Neural crest cell (in vitro differentiated cells): Measurements from ENCODE around the gene SNX22. TPM values are rescaled to one million over a fixed set of nuclear protein-coding genes. Genes with fewer than 3 reads are reported as not detected.

Experiments
- DNase-seq: peaks from one replicate; pipeline ENCODE4 v3.0.0; 2021; ENCODE audit warnings: low read depth, mixed read lengths, low spot score
- H3K27ac Mint-ChIP-seq: one replicate; pipeline ENCODE4 v1.8.0; 2021; ENCODE audit warnings: mild to moderate bottlenecking, mixed read lengths; ENCODE audit not compliant: unreplicated experiment
- H3K27me3 Mint-ChIP-seq: 2 replicates; pipeline ENCODE4 v1.8.0; 2021; ENCODE audit warnings: low read depth, mild to moderate bottlenecking, mixed read lengths
- H3K36me3 Mint-ChIP-seq: 2 replicates; pipeline ENCODE4 v1.8.0; 2021; ENCODE audit warnings: low read depth, mild to moderate bottlenecking, mixed read lengths
- H3K4me1 Mint-ChIP-seq: 2 replicates; pipeline ENCODE4 v1.8.0; 2021; ENCODE audit warnings: mixed read lengths
- H3K4me3 Mint-ChIP-seq: one replicate; pipeline ENCODE4 v1.8.0; 2021; ENCODE audit warnings: mild to moderate bottlenecking, mixed read lengths
- H3K9me3 Mint-ChIP-seq: 2 replicates; pipeline ENCODE4 v1.8.0; 2021; ENCODE audit warnings: mixed read lengths
- total RNA-seq: library from RNA; stranded (reverse); gene quantifications from 2 replicates; pipeline ENCODE4 v1.2.1, GENCODE V29; 2021
- TF ChIP-seq, protein P1 (sequence below): fragments of 200-600 bp; sonication (generic); conservative IDR thresholded peaks from 2 replicates; pipeline ENCODE4 v1.5.0; 2021; ENCODE audit warnings: antibody characterized with exemption, mild to moderate bottlenecking

SNX22 gene
- total RNA-seq, 1 donor from 2014 or later: 12.9 TPM

DNA sequence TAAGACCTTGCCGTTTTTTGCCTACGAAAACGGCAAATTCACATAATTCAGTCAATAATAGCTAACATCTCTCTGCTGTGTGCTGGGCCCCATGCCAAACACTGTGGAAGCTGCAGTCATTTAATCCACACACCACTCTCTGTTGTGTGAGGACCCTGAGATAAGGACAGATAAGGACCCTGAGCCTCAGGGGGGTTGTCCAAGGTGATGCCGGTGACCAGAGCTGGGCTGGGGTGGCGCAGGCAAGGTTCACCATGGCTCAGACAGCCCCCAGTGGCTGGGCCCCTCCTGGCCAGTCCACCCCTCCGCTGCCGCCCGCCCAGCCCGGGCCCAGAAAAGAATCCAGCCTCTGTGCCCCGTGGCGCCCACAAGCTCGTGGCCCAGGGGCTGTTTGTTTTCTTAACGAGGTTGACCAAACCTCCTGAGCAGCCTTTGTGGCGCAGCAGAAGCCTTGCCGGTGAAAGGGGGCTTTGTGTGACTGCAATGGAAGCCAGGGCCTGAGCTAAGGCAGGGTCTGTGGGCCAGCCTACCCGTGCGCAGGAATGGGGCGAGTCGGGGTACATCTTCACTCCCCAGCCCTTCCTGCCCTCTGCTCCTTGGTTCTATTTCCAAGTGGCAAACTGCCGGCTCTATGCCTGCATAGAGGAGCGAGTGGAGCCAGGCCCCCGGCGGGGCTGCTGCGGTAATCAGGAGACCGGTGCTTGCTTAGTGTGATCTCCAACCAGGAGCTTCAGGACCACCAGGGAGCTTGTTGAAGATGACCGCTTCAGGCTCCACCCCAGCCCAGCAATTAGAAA lies 4.4 kb upstream of the SNX22 start:
- Mint-ChIP-seq H3K36me3 (peaks cover 8% of the 10 kb centered on the region), H3K4me1 (peaks cover 37% of the 10 kb centered on the region), H3K27ac (no peak overlapping the region), H3K27me3 (peaks cover 14% of the 10 kb centered on the region), H3K9me3 (no peaks in the 10 kb centered on the region), H3K4me3 (peak overlapping the region; percentile 57)
- TF ChIP-seq, protein P1, sequence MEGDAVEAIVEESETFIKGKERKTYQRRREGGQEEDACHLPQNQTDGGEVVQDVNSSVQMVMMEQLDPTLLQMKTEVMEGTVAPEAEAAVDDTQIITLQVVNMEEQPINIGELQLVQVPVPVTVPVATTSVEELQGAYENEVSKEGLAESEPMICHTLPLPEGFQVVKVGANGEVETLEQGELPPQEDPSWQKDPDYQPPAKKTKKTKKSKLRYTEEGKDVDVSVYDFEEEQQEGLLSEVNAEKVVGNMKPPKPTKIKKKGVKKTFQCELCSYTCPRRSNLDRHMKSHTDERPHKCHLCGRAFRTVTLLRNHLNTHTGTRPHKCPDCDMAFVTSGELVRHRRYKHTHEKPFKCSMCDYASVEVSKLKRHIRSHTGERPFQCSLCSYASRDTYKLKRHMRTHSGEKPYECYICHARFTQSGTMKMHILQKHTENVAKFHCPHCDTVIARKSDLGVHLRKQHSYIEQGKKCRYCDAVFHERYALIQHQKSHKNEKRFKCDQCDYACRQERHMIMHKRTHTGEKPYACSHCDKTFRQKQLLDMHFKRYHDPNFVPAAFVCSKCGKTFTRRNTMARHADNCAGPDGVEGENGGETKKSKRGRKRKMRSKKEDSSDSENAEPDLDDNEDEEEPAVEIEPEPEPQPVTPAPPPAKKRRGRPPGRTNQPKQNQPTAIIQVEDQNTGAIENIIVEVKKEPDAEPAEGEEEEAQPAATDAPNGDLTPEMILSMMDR: no peak
- no peak for DNase-seq

DNA sequence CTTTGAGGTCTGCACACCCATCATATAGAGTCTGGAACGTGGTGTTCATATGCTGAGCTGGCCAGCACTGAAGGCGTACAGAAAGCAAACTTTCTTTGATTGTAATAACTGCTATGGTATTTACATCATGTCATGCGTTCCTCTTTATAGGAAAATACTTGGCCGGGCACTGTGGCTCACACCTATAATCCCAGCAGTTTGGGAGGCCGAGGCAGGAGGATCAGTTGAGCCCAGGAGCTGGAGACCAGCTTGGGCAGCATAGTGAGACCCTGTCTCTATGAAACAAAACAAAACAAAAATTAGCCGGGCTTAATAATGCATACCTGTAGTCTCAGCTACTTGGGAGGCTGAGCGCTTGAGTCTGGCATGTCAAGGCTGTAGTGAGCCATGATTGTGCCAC lies 3.4 kb upstream of the SNX22 start:
- no peak for DNase-seq
- H3K27ac Mint-ChIP-seq: no peak overlapping the region
- peak overlapping the region; percentile 68 for H3K4me3 Mint-ChIP-seq
- no peaks in the 10 kb centered on the region for H3K9me3 Mint-ChIP-seq
- H3K4me1 Mint-ChIP-seq: peaks cover 35% of the 10 kb centered on the region
- H3K27me3 Mint-ChIP-seq: peaks cover 23% of the 10 kb centered on the region
- H3K36me3 Mint-ChIP-seq: peaks cover 7% of the 10 kb centered on the region
- TF ChIP-seq, protein P1: no peak

DNA sequence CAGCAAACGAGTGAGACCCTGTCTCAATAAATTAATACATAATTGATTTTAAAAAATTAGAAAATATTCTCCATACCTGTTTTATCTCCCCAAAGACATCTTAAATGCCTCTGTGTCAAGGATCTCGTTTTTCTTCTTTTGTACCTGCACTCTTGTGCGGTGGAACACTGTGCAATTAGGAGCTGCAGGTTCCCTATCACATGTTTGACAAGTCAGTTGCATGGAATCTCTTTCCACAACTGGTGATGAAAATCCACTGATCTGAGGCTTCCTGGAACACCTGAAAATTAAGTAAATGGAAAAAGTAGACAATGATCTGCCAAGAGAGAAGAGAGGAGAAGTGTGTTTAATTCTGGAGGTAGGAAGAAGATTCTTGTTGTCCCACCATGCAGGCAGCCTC lies 3.0 kb upstream of the SNX22 start:
- TF ChIP-seq, protein P1: no peak
- Mint-ChIP-seq H3K36me3 (peaks cover 9% of the 10 kb centered on the region), H3K4me1 (peaks cover 39% of the 10 kb centered on the region), H3K9me3 (no peaks in the 10 kb centered on the region), H3K4me3 (peak overlapping the region; percentile 5), H3K27ac (no peak overlapping the region), H3K27me3 (peaks cover 27% of the 10 kb centered on the region)
- DNase-seq: no peak

DNA sequence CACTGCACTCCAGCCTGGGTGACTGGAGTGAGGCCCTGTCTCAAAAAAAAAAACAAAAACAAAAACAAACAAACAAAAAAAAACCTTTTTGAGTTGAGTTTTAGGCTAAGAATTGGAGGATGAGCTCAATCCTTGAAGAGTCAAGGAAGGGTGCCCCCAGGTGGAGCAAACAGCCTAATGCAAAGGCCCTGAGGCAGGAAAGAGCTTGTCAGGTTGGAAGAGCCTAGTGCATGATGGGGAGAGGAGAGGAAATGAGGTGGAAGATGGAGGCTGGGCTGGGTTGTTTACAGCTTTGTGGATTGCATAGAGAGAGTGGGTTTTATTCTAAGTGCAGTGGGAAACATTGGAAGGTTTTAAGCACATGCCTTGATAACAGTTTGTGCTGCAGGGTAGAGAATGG lies 2.1 kb upstream of the SNX22 start:
- TF ChIP-seq, protein P1: peak; percentile 19
- H3K36me3 Mint-ChIP-seq: peaks cover 8% of the 10 kb centered on the region
- H3K4me3 Mint-ChIP-seq: peak overlapping the region; percentile 82
- peaks cover 30% of the 10 kb centered on the region for H3K27me3 Mint-ChIP-seq
- no peak for DNase-seq
- H3K27ac Mint-ChIP-seq: no peak overlapping the region
- peaks cover 38% of the 10 kb centered on the region for H3K4me1 Mint-ChIP-seq
- H3K9me3 Mint-ChIP-seq: no peaks in the 10 kb centered on the region

DNA sequence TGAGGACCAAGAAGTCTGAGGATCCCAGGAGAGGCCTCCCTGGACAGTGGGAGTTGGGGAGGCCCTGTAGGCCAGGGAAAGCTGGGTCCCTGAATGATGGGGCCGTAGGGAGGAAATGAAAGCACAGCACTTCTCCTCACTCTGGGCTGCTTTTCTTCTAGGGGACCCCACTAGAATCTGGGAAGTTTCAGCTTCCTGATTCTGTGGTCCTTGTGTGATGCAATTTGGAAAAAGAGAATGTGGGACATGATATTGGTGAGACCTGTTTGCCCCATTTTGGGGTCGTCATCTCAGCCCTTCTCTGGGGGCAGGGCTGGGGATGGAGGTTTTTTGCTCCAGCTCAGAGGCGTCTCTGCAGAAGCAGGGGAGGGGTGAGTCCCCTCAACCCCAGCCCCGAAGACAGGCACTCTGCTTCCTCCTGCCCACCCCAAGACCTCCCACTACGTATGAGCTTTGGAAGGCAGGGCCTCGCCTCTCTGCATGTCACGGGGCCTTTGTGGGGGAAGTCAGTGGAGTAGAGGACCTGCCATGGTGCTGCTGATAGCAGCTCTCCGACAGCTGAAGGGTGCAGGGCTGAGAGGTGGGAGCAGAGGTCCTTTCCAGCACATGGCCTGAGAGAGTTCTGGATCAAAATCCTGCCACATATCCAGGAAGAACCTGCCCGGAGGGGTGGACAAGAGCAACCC lies 1.5 kb upstream of the SNX22 start:
- Mint-ChIP-seq H3K4me1 (peaks cover 31% of the 10 kb centered on the region), H3K27ac (no peak overlapping the region), H3K9me3 (no peaks in the 10 kb centered on the region), H3K4me3 (peak overlapping the region; percentile 82), H3K27me3 (peaks cover 30% of the 10 kb centered on the region), H3K36me3 (peaks cover 4% of the 10 kb centered on the region)
- DNase-seq: no peak
- TF ChIP-seq, protein P1: no peak
